MM.1S (cell line): Measurements from ENCODE around the gene ADPRS.

Experiments used
- CTCF ChIP-seq: fragments of 300-600 bp; sonication (generic); IDR thresholded peaks from 2 replicates; pipeline ENCODE4 v1.5.1; 2016; ENCODE audit warnings: antibody characterized with exemption, low read length, mixed read lengths
- EZH2phosphoT487 ChIP-seq: fragments of 300-600 bp; sonication (generic); IDR thresholded peaks from 2 replicates; pipeline ENCODE4 v1.6.1; 2018; ENCODE audit warnings: antibody characterized with exemption, low read length

GRCh38 chr1:36111151-36111550 lies 22.5 kb downstream of the ADPRS start:
- TF ChIP-seq CTCF (no peak), EZH2phosphoT487 (no peak)
